GM23338 (cell line): Measurements from ENCODE around the gene EFCAB6.

Experiments used
- CREB1 ChIP-seq: fragments of 250-450 bp; sonication (Bioruptor Pico); IDR thresholded peaks from 2 replicates; pipeline ENCODE4 v1.5.0; 2020; ENCODE audit warnings: low read depth, mild to moderate bottlenecking, moderate library complexity
- CTCF ChIP-seq, 2 experiments: fragments of 200-600 bp in 1 of 2; sonication (generic) in 1 of 2; conservative IDR thresholded peaks; 2 replicates each; pipeline versions ENCODE4 v1.5.1 to v1.6.1; 2016 to 2017; ENCODE audit warnings: antibody characterized with exemption in 2 of 2, low read depth in 2 of 2, mild to moderate bottlenecking in 2 of 2, moderate library complexity in 1 of 2
- EZH2 ChIP-seq: fragments of 200-600 bp; sonication (generic); IDR thresholded peaks from one replicate; pipeline ENCODE4 v1.8.0; 2017; ENCODE audit warnings: antibody characterized with exemption, mild to moderate bottlenecking, low read depth; ENCODE audit not compliant: unreplicated experiment
- EZH2phosphoT487 ChIP-seq: fragments of 200-600 bp; sonication (generic); IDR thresholded peaks from one replicate; pipeline ENCODE4 v1.8.1; 2018; ENCODE audit warnings: antibody characterized with exemption; ENCODE audit not compliant: unreplicated experiment
- NANOG ChIP-seq: IDR thresholded peaks from 2 replicates; pipeline ENCODE4 v1.6.1; 2016; ENCODE audit warnings: antibody characterized with exemption, borderline replicate concordance
- POLR2AphosphoS5 ChIP-seq: IDR thresholded peaks from 2 replicates; pipeline ENCODE4 v1.6.1; 2016; ENCODE audit warnings: antibody characterized with exemption, low read depth
- REST ChIP-seq: IDR thresholded peaks from one replicate; pipeline ENCODE4 v1.6.1; 2018; ENCODE audit warnings: antibody characterized with exemption; ENCODE audit not compliant: unreplicated experiment
- ZNF331 ChIP-seq: fragments of 250-450 bp; sonication (Bioruptor Pico); IDR thresholded peaks from 2 replicates; pipeline ENCODE4 v1.5.0; 2020; ENCODE audit warnings: low read depth, mild to moderate bottlenecking, moderate library complexity
- ZNF462 ChIP-seq: fragments of 250-450 bp; sonication (Bioruptor Pico); IDR thresholded peaks from 2 replicates; pipeline ENCODE4 v1.5.0; 2020; ENCODE audit warnings: mild to moderate bottlenecking, moderate library complexity

DNA sequence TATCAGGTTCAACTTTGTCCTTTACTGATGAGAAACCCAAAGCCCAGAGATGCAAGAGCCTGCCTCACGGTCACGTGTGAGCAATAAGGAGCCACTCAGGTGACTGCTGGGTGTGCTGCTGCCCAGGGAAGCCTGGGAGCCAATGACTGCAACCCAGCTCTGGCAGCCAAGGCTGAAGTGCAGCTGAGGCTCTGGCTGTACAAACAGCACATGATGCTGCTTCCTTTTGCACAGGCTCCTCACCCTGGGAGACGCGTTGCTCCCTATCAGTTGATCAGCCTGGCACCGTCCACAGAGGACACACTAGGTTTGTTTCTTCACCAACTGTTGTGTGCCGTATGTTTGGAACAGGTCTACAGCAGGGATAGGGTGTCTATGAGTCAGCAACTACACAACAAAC lies 168.7 kb downstream of the EFCAB6 start:
- TF ChIP-seq CTCF (conservative IDR thresholded peaks at IDR 0.05; ENCODE audit: low read depth in 2 of 2) (no peak), POLR2AphosphoS5 (no peak), EZH2phosphoT487 (no peak), EZH2 (no peak), REST (no peak), ZNF331 (CRISPR knock-in tag) (no peak), ZNF462 (CRISPR knock-in tag) (no peak), NANOG (no peak), CREB1 (CRISPR knock-in tag) (no peak)
